ENCODE results near the gene MCF2L. TPM values are rescaled to one million over a fixed set of nuclear protein-coding genes. Genes with fewer than 3 reads are reported as not detected.
A peak's percentile ranks its signal among the peaks of the same experiment; 100 is the strongest.
"Not testable (repeated sequence)": the region's sequence is repeated elsewhere in the genome, so short reads cannot be mapped to it uniquely, and the experiment has no call there.

Gene MCF2L
- total and polyA plus RNA-seq, 8 donors, result 16.0 to 83.6 (median 23.6) TPM

- no peak overlapping the region for H3K27ac ChIP-seq
- FAIRE-seq, result no peak
- no peaks in the 10 kb centered on the region for H3K27me3 ChIP-seq
- H3K4me1 ChIP-seq, result no peaks in the 10 kb centered on the region
- TF ChIP-seq CTCF (IDR thresholded peaks at IDR 0.05), result no peak
- DNase-seq, result peak in 3 of 6 donors; percentile 2 to 11 (median 8)
- no peak overlapping the region for H3K4me3 ChIP-seq
- H3K9me3 ChIP-seq, result no peaks in the 10 kb centered on the region
- ATAC-seq, result no peak
- no peaks in the 10 kb centered on the region for H3K36me3 ChIP-seq
- WGBS, 2 donors, result 100% methylated on average over 1 of the region's 1 CpG
- intact Hi-C loops (cut with DNase I), result no loop called here
These were observed 88.1 kb downstream of the MCF2L start for GRCh38 chr13:113057084-113057483.

- FAIRE-seq; intact Hi-C loops (cut with DNase I); H3K27ac ChIP-seq; H3K36me3 ChIP-seq; H3K27me3 ChIP-seq; H3K4me1 ChIP-seq; ATAC-seq; H3K9me3 ChIP-seq; H3K4me3 ChIP-seq: not testable (repeated sequence)
- WGBS, 2 donors, result 92 to 96% methylated on average over 3 of the region's 3 CpGs
- peak in 2 of 6 donors; percentile 7 to 8 for DNase-seq
These were observed 88.5 kb downstream of the MCF2L start for GRCh38 chr13:113057559-113057958.

GRCh38 chr13:113058129-113058987, 89.3 kb downstream of the MCF2L start:
- intact Hi-C loops (cut with DNase I), result no loop called here
- H3K4me1 ChIP-seq, result no peaks in the 10 kb centered on the region
- WGBS, 2 donors, result 92 to 95% methylated on average over 21 of the region's 21 CpGs
- no peak overlapping the region for H3K27ac ChIP-seq
- H3K4me3 ChIP-seq, result no peak overlapping the region
- DNase-seq, result peak in 3 of 6 donors; percentile 4 to 26 (median 7)
- H3K9me3 ChIP-seq, result no peaks in the 10 kb centered on the region
- ATAC-seq, result no peak
- TF ChIP-seq CTCF (IDR thresholded peaks at IDR 0.05), result no peak
- H3K36me3 ChIP-seq, result no peaks in the 10 kb centered on the region
- H3K27me3 ChIP-seq, result no peaks in the 10 kb centered on the region
- FAIRE-seq, result no peak

- H3K36me3 ChIP-seq, result no peaks in the 10 kb centered on the region
- no peaks in the 10 kb centered on the region for H3K27me3 ChIP-seq
- peak in 3 of 6 donors; percentile 6 to 33 (median 21) for DNase-seq
- TF ChIP-seq CTCF (IDR thresholded peaks at IDR 0.05), result no peak
- ATAC-seq, result no peak
- no peak overlapping the region for H3K4me3 ChIP-seq
- H3K27ac ChIP-seq, result no peak overlapping the region
- no peaks in the 10 kb centered on the region for H3K9me3 ChIP-seq
- no peak for FAIRE-seq
- 94 to 95% methylated on average over 22 of the region's 22 CpGs for WGBS, 2 donors
- intact Hi-C loops (cut with DNase I), result no loop called here
- no peaks in the 10 kb centered on the region for H3K4me1 ChIP-seq
These were observed 90.2 kb downstream of the MCF2L start for GRCh38 chr13:113058988-113059850.

- peak in 3 of 6 donors; percentile 13 to 36 (median 35) for DNase-seq
- intact Hi-C loops (cut with DNase I), result no loop called here
These were observed 90.9 kb downstream of the MCF2L start for GRCh38 chr13:113059891-113060290.

More at GRCh38 chr13:113059891-113060290, 90.9 kb downstream of the MCF2L start:
- no peak for TF ChIP-seq CTCF (IDR thresholded peaks at IDR 0.05)
- no peak overlapping the region for H3K27ac ChIP-seq
- no peaks in the 10 kb centered on the region for H3K27me3 ChIP-seq
- H3K9me3 ChIP-seq, result no peaks in the 10 kb centered on the region
- H3K36me3 ChIP-seq, result no peaks in the 10 kb centered on the region
- ATAC-seq, result no peak
- no peak for FAIRE-seq
- WGBS, 2 donors, result 78 to 79% methylated on average over 15 of the region's 15 CpGs
- H3K4me1 ChIP-seq, result no peaks in the 10 kb centered on the region
- no peak overlapping the region for H3K4me3 ChIP-seq
